Forelimb muscle (tissue), 1 donor: ENCODE measurements around the gene P4HA1. TPM values are rescaled to one million over a fixed set of nuclear protein-coding genes. Genes with fewer than 3 reads are reported as not detected.
"Not testable (repeated sequence)": the region's sequence is repeated elsewhere in the genome, so short reads cannot be mapped to it uniquely, and the experiment has no call there.

Source experiments
- DNase-seq: peaks from one replicate; pipeline ENCODE4 v3.0.0-alpha.2; 2013; ENCODE audit warnings: low read depth
- polyA plus RNA-seq: library from polyadenylated mRNA; unstranded; fragments of 120-200 nt; gene quantifications from one replicate; pipeline ENCODE4 v1.2.1, GENCODE V29; 2013; ENCODE audit not compliant: insufficient read length

The P4HA1 gene
- polyA plus RNA-seq, 1 donor = 46.6 TPM

DNA sequence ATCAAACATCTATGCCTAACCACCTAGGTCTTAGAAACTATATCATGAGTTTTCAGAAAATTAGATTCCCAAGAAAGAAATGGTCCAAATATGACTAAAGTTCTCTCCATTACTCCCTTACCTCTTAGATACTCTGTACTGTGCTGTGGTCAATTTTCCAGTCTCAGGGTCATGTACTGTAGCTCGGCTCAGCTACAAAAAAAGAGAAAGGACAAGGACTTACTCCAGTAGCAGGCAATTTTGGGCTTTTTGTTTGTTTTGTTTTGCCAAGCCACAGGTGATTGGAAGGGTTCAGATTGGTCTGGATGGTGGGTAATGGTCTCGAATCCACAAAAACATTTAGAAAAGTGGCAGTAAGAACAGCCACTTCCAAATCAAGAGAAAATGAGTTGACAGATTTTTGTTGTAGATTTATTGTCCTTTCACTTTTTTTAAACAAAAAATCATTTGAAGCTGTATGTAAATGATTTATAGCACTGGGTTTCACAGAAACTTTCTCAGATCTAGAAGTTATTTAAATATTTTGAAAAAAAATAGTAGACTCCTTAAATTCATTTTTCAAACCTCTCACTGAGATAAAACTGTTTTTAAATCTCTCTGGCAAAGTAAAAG lies 52.8 kb downstream of the P4HA1 start:
- no peak for DNase-seq

DNA sequence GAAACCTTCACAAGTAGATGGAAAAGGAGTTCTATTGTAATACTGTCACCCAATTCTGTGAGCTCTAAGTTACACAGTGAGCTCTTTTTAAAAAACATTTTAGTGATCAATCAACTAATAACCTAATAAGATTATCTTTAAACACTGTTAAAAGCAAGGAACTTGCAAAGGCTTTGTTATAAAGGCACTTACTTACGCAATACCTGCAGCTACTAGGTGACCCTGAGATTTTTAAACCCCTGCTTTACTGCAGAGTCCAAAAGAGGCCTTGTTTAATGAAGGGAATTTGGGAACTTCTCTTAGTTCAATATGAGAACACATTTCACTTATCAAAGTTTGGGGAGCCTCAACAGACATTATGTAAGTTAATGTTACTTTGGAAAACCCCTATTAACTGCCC lies 53.3 kb downstream of the P4HA1 start:
- DNase-seq = no peak

GRCh38 chr10:73042130-73042529 lies 54.5 kb downstream of the P4HA1 start:
- DNase-seq = no peak

- peak; percentile 35 for DNase-seq
Observed at GRCh38 chr10:73039635-73040034, 57.0 kb downstream of the P4HA1 start.

GRCh38 chr10:73036285-73036684 lies 60.4 kb downstream of the P4HA1 start:
- not testable (repeated sequence) for DNase-seq

DNA sequence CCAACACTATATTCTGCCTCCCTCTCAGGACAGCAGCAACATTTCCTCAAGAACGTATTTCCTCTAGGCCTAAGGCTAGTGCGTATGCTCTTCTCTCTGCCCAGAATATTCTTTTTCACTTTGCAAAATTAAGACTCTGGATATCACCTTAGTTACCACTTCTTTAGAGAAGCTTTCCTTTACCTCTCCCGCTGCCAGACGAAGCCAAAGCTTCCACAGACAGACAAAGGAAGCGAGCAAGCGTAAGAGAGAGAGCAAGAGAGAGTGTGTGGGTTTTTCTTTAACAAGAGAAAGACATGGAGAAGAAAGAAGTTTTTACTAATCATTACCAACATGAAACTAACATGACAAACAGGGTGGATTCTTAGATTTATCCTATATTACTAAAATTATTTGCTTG lies 64.1 kb downstream of the P4HA1 start:
- no peak for DNase-seq

DNA sequence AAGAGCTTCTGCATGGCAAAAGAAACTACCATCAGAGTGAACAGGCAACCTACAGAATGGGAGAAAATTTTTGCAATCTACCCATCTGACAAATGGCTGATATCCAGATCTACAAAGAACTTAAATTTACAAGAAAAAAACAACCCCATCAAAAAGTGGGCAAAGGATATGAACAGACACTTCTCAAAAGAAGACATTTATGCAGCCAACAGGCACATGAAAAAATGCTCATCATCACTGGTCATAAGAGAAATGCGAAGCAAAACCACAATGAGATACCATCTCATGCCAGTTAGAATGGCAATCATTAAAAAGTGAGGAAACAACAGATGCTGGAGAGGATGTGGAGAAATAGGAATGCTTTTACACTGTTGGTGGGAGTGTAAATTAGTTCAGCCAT lies 70.0 kb downstream of the P4HA1 start:
- DNase-seq = not testable (repeated sequence)

GRCh38 chr10:73023455-73024070 lies 73.1 kb downstream of the P4HA1 start:
- not testable (repeated sequence) for DNase-seq

- DNase-seq = not testable (repeated sequence)
Observed at GRCh38 chr10:73022961-73023360, 73.7 kb downstream of the P4HA1 start.

GRCh38 chr10:73021538-73022164 lies 75.0 kb downstream of the P4HA1 start:
- not testable (repeated sequence) for DNase-seq

- DNase-seq = no peak
Observed at GRCh38 chr10:73021050-73021449, 75.6 kb downstream of the P4HA1 start.

GRCh38 chr10:73019100-73019499 lies 77.6 kb downstream of the P4HA1 start:
- DNase-seq = no peak

GRCh38 chr10:73018632-73019031 lies 78.0 kb downstream of the P4HA1 start:
- no peak for DNase-seq

DNA sequence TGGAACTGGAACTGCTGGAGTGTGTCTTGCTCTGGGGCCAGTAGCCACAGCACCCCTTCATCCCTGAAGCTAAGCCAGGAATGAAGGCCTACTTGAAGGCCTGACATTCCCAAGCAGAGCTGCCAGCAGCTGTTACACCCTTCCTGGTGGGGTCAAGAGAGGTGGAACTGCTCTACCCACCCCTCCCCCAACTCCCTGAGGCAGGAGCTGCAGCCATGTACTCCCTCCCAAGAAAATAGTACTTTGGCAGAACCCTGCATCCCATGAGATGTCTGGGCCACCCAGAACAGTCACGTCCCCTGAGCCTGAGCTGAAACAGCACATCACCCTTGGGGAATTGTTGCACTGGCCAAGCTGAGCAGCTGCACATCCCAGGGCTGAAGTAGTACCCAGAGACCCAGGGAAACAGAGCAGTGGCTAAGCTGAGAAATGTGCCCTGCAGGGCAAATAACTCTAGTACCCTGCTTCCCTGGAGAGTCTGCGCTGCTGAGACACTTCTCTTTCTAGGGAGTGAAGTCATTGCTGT lies 78.6 kb downstream of the P4HA1 start:
- DNase-seq = no peak

GRCh38 chr10:73015779-73016178 lies 80.9 kb downstream of the P4HA1 start:
- DNase-seq = no peak

DNA sequence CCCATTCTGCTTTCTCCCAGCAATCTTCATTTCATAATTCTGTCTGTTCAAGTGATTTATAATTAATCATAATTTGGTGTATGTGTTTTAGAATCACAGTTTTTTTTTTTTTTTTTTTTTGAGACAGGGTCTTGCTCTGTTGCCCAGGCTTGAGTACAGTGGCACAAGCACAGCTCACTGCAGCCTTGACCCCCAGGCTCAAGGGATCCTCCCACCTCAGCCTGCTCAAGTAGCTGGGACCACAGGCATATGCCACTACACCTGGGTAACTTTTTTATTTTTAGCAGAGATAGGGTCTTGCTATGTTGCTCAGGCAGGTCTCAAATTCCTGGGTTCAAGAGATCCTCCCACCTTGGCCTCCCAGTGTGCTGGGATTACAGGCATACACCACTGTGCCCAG lies 92.8 kb downstream of the P4HA1 start:
- DNase-seq = no peak

DNA sequence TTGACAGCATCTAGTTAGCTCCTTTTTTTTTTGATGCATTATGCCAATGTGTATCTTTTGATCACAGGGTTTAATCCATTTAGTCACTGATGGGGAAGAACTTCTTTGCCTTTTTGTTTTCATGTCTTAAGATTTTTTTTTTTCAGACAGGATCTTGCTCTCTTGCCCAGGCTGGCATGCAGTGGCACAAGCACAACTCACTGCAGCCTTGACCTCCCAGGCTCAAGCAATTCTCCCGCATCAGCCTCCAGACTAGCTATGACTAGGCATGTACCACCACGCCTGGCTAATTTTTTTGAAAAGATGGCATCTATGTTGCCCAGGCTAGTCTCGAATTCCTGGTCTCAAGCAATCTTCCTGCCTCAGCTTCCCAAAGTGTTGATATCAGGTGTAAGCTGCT lies 95.7 kb downstream of the P4HA1 start:
- DNase-seq = no peak

DNA sequence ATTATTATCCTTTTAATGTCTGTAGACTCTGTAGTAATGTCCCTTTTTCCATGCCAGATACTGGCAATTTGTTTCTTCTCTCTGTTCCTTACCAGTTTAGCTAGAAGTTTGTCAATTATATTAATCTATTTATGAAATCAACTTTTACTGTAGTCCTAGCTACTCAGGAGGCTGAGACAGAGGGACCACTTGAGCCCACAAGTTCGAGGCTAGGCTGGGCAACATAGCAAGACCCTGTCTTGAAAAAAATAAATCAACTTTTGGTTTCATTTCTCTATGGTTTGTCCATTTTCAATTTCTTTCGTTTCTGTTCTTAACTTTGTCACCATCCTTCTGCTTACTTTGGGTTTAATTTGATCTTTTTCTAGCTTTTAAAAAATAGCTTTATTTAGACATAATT lies 99.6 kb downstream of the P4HA1 start:
- DNase-seq = no peak

- not testable (repeated sequence) for DNase-seq
Observed at GRCh38 chr10:72995459-72995858, 101.2 kb downstream of the P4HA1 start.

- not testable (repeated sequence) for DNase-seq
Observed at GRCh38 chr10:72989771-72990170, 106.9 kb downstream of the P4HA1 start.

DNA sequence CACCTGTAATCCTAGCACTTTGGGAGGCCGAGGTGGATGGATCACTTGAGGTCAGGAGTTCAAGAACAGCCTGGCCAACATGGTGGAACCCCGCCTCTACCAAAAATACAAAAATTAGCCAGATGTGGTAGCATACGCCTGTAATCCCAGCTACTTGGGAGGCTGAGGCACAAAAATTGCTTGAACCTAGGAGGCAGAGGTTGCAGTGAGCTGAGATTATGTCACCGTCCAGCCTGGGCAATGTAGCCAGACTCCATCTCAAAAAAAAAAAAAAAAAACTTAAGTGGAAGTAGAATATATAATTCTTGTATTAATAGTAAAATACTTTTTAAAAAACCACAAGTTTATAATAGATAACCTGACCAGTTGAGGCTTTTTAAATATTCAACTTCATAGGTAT lies 112.0 kb downstream of the P4HA1 start:
- not testable (repeated sequence) for DNase-seq

GRCh38 chr10:72981882-72982529 lies 114.7 kb downstream of the P4HA1 start:
- no peak for DNase-seq
